NCI-H1417 treated with DMSO at 0.1 percent for 48 hours (cell line): Measurements from ENCODE around the gene NABP1.

ENCODE experiments used
- DNase-seq: peaks from one replicate; lab custom pipeline; 2025; lab: John Stamatoyannopoulos, UW

NABP1 gene

GRCh38 chr2:191649519-191649918 lies 28.4 kb upstream of the NABP1 start:
- DNase-seq = no peak

DNA sequence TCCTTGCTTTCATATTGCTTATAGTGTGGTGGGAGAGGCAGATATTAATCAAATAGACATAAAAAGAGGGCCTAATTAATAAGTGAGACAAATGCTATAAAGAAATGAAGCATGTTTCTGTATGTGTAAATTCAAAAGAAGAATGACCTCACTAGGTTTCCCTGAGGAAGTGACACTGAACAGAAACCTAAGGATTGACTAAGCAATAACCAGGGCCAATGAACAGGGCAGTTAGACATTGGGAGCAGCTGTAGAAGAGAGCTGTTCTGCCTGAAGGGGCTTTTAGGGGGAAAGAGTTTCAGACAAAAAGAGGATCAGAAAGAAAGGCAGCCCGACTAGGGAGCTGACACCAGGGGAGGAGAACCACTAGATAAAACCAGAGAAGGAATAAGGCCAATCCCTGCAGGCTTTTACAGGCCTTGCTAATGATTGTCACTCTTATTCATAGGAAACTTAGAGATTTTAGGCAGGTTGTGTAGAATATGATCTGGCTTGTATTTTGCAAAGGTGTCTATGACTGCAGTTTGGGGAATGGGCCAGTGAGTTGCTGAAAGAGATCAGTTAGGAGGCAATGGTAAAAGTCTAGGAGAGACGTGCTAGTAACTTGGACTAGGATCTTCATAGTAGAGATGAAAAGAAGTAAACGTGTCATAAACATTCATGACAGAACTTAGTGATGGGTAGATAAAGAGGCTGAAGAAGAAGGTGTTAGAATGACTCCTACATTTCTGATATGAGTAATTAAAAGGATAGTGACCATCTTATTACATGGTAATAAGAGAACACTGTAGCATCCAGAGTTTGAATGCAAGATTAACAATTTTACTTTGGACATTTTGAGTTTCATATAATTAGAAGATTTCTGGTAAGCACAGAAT lies 26.8 kb upstream of the NABP1 start:
- DNase-seq = no peak

GRCh38 chr2:191653667-191654391 lies 24.1 kb upstream of the NABP1 start:
- DNase-seq = no peak

DNA sequence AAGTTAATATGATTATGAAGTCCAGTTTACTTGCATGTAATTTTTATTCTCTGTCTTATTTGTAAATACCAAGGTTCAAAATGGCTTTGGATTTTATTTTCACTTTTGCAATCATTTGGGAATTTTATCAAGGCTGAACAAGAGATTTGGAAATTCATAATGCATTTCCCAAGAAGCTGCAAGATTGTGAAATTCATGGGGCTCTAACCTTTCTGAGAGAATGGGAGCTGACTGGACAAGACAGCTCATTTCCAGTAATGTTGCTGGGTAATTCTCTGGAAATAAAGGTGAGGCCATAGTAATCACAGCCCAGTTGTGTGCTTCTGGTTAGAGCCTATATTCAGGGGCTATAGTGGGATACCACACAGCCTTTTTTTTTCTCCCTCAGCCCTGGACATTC lies 21.5 kb upstream of the NABP1 start:
- DNase-seq = no peak

DNA sequence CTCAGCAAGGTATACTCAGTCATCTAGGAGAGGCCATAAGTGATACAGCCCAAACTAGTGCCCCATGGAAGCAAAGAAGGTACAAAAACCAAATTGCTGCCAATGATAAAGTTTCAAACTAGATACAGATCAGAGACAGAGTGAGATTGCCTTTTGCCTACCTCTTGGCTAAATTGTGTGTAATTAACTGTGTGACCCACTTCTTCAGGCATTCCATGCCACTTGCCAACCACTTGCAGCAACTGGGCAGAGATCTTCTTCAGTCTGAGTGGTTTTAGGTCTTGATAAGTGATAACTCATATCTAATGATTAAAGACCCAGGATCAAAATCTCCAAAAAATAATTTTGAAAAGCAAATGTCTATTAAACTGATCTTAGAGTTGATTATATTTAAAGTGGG lies 21.1 kb upstream of the NABP1 start:
- DNase-seq = no peak

GRCh38 chr2:191657977-191658376 lies 20.0 kb upstream of the NABP1 start:
- no peak for DNase-seq

- no peak for DNase-seq
Observed at GRCh38 chr2:191659198-191659597, 18.7 kb upstream of the NABP1 start.

- no peak for DNase-seq
Observed at GRCh38 chr2:191660575-191660974, 17.4 kb upstream of the NABP1 start.

GRCh38 chr2:191661097-191661924 lies 16.6 kb upstream of the NABP1 start:
- DNase-seq = no peak

DNA sequence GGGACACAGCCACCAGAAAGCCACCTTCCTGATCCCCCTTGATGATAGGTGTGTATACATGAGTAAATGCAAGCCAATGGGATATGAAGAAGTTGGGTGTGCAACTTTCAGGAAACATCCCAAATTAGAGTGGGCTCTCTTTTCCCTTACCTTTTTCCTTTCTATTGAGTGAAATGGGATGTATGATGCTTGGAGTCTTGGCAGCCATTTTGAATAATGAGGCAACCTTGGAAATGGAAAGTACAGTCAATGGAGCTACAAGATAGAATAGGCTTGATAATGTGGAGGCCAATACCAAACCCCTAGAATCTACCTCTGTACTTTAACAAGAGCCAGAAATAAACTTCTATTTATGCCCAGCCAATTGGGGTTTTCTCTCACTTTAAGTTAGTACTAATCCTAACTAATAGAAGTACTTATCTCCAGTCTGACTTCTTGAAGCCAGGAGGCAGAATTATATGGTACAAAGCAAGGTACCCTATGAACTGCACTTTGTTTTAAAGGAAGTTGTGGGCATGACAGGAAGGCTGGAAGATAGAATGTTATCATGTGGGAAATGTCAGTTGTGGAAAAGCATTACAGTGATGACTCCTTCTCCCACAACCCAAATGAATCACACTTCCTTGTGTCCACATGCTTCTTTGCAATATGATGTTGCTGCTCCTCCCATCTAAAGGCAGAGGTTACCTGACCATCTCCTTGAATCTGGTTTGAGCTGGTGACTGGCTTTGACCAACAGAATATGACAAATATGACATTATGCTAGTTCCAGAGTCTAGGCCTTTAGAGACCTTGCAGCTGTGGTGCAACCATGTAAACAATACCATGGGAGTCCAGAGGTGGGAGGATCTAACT lies 12.9 kb upstream of the NABP1 start:
- DNase-seq = no peak

GRCh38 chr2:191666226-191666625 lies 11.7 kb upstream of the NABP1 start:
- DNase-seq = no peak

DNA sequence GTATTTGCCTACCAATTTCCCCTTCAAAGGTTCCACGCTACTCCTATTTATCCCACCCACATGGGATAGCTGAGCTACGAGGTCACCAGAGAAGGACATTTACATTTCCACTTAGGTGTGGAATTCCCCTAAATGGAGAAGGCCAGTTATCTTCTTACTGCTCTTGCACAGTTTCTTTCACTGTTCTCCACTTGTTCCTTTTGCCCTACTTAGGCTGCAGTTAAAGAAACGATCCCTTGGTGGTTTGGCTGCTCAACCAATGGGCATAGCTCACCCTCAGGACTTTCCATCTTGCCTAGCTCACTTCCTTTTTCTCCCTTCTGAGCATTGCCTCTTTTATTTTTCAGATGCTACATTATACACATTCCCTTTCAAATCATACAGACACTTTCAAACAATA lies 11.2 kb upstream of the NABP1 start:
- DNase-seq = no peak

DNA sequence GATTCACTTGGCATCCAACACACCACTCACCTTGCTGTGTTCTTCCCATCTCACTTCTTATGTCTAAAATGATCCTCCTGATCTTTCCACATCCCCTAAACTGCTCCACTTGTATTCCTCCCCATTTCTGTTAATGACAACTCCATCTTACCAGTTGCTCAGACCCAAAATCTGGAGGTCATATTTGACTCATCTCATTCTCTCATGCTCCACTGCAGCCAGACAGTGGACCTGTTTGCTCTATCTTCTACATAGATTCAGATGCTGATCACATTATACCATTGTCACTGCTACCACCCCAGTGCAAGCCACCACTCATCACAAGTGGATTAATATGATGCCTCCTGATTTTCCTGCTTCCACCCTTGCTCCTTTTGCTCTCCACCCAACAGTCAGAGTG lies 7.9 kb upstream of the NABP1 start:
- DNase-seq = no peak

- no peak for DNase-seq
Observed at GRCh38 chr2:191670787-191671186, 7.1 kb upstream of the NABP1 start.

DNA sequence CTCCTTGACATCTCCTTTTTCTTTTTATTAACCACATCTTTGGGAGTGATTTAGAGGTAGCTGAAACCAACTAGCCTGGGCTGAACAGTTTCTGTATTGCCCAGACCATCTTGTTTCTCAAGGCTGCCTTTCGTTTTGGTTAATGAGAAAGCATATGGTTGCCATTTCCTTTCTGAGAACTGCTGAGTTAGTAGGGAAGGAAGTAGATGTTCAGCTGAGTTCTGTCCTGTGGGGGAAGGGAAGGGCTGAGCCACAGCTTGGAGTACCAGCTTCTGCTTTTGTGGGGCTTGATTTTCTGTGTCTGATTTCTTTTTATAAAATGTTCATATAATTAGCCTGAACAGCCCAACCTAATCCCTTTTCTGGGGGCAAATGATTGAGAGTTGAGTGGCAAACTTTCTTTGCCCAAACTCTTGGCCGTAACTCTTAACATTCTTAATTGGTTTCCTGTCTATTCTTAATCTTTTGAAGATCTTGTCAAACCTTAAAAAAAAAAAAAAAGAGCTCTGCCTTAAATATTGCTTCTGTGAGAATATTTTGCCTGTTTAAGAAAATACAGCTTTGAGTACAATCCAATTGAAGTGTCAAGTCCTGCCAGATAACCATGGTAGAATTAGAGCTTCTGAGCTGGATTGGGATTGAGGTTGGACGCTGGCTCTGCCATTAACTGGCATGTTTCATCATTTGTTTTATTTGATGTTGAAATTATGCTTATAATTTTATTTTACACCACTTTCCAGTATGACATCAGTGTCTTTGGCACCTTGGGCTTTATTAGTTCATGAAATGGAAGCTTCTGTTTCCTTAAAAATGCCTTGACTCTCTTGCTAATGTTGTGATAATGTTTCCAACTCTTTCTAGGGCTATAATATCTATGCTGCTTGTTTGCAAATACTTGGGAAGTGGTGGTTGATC lies 1.9 kb upstream of the NABP1 start:
- no peak for DNase-seq

DNA sequence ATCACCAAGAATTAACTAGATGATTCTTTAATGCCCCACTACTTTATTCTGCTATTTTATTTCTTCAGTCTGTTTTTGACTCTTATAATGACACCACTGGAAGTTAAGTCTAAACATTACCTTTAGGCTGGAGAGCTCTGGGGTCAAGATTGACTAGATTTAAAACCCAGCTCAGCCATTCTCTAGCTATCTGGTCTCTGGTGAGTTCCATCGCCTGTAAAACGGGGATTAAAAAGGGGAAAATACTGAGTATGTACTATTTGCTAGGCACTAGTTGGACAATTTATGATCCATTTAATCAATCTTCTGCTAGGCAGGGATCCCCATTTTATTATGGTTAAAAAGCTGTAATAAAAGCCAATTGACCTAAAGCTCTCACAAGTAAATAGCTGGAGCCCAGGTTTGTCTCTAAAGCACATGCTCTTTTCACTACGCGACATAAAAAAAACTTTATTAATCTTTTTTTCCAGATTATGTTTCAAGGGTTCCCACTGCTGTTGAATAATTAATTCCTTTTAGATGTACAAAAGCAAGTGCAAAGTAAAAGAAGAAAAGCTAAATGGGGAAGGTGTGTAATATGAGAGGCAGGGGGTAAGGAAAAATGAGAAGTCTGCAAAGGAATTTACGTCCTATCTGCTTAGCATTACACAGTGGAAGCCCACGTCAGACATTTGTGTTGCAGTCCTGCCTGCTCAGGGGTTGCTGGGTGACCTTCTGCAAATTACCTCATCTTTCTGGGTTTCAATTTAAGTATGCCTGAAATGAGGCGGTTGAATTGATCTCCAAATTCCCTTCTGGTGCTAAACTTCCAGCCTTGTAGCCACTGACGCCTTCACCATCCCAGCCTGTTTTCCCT lies 918 bp upstream of the NABP1 start:
- no peak for DNase-seq

DNA sequence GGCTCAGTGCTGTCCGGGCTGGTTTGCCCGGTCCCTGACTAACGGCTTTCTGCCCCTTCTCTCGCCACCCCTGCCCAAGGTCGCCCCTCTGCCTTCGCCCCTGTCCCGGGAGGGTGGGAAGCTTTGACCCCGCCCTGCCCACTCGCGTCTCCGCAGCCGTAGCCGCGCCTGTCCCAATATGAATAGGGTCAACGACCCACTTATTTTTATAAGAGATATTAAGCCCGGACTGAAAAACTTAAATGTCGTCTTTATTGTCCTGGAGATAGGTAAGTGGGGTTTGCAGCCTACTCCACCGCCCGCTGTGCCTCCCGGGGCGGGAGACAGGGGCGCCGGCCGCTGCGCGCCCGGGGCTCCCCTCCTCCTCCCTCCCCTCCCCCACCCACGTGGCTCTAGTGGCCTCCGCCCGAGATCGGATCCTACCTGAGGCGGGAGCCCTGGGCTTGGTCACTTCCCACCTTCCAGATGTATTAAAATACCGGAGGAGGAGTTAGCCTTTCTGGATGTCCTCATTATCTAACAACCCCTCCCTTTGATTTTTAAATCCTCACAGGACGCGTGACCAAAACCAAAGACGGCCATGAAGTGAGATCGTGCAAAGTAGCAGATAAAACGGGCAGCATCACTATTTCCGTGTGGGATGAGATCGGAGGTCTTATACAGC lies 633 bp downstream of the NABP1 start:
- no peak for DNase-seq

DNA sequence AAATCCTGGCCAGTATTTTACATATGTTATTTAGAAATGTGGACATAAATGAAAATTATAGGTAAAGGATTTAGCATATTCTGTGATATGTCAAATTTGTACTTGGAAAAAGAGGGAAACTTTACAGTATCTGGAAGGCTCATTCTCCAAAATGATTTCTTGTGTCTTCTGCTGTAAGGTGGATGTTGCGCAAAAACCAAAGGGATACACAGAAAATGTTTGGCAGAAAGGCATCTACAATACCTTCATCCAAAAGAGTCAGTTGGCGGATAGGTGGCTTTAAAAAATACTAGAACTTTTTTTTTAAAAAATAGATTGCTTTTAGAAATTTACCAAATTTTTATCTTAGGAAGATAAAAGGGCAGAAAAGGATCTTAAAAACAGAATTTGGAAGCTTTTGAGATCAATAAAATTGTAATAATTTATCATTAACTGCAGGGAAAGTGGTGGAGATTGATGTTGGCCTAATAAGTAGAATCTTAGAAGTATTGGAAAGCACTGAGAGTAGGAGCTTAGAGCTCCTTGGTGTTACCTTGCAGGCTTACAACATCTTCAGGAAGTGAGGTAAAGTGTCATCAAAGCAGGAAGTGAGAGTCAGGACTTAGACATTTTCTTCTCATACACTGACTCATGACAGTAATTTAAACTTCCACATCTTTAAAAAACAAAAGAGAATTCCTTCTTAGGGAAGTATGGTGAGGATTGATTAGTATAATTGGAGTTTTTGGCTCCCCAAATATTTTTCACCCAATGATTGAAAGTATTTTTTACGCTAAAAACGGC lies 2.1 kb downstream of the NABP1 start:
- DNase-seq = no peak
